Panc1 (cell line): Measurements from ENCODE around the gene AP1G2. TPM values are rescaled to one million over a fixed set of nuclear protein-coding genes. Genes with fewer than 3 reads are reported as not detected.
A peak's percentile ranks its signal among the peaks of the same experiment; 100 is the strongest.

Source experiments
- ATAC-seq: fragments of 200-7000 bp; cut with Tn5 transposase; 2 replicates; pipeline ENCODE4 v1.9.1; 2020; ENCODE audit warnings: mild to moderate bottlenecking, moderate library complexity
- BruUV-seq: library from RNA; stranded (reverse); fragments of 400-500 nt; replicated peaks from 2 replicates; lab custom pipeline; 2021; lab: Mats Ljungman, UMichigan
- CTCF ChIA-PET: fragments of 300-600 bp; sonication (Branson Sonifier 250); formaldehyde crosslinking; loops from one replicate; lab custom pipeline; 2022; ENCODE audit warnings: antibody characterized with exemption; lab: Charles Lee
- POLR2A ChIA-PET: fragments of 300-600 bp; sonication (Branson Sonifier 250); formaldehyde crosslinking; loops from one replicate; lab custom pipeline; 2022; ENCODE audit warnings: antibody characterized with exemption; lab: Charles Lee
- DNase-seq: peaks from one replicate; pipeline ENCODE4 v3.0.0-alpha.2; 2010; ENCODE audit warnings: low read depth, low spot score
- H3K27ac ChIP-seq: 2 replicates; pipeline ENCODE4 v1.5.1; 2011; ENCODE audit warnings: mild to moderate bottlenecking, low read length, inconsistent platforms
- H3K27me3 ChIP-seq: fragments of 200-500 bp; sonication (Bioruptor generic); 2 replicates; pipeline ENCODE4 v1.6.0; 2014; ENCODE audit warnings: low read length, inconsistent platforms; ENCODE audit not compliant: control insufficient read depth, insufficient read depth
- H3K36me3 ChIP-seq: fragments of 200-500 bp; sonication (Bioruptor generic); 2 replicates; pipeline ENCODE4 v1.5.1; 2014; ENCODE audit warnings: inconsistent platforms, mild to moderate bottlenecking, low read length, moderate library complexity; ENCODE audit not compliant: control insufficient read depth, insufficient read depth
- H3K4me1 ChIP-seq: 2 replicates; pipeline ENCODE4 v1.5.1; 2011; ENCODE audit warnings: inconsistent platforms, mild to moderate bottlenecking, low read length, moderate library complexity; ENCODE audit not compliant: control insufficient read depth, insufficient read depth
- H3K4me3 ChIP-seq, 2 experiments: 2 replicates each; pipeline ENCODE4 v1.5.1; 2011 to 2012; ENCODE audit warnings: low read depth in 2 of 2, low read length in 2 of 2, mild to moderate bottlenecking in 2 of 2, inconsistent platforms in 1 of 2, moderate library complexity in 1 of 2
- H3K9me3 ChIP-seq: fragments of 200-500 bp; sonication (Bioruptor generic); 2 replicates; pipeline ENCODE4 v1.5.1; 2014; ENCODE audit warnings: low read depth, mild to moderate bottlenecking, inconsistent platforms, low read length, moderate library complexity; ENCODE audit not compliant: control insufficient read depth, insufficient read depth
- CTCF ChIP-seq: fragments of 450-650 bp; IDR thresholded peaks from 2 replicates; pipeline ENCODE4 v1.5.1; 2017; ENCODE audit warnings: mild to moderate bottlenecking
- POLR2AphosphoS5 ChIP-seq: IDR thresholded peaks from 2 replicates; pipeline ENCODE4 v1.6.1; 2012; ENCODE audit warnings: mild to moderate bottlenecking, low read depth, low read length, moderate library complexity
- REST ChIP-seq, 2 experiments: IDR thresholded peaks; 2 replicates each; pipeline ENCODE4 v1.6.1; 2011 to 2012; ENCODE audit warnings: low read depth in 2 of 2, control low read depth in 1 of 2, low read length in 1 of 2, mild to moderate bottlenecking in 1 of 2, moderate library complexity in 1 of 2; ENCODE audit not compliant: insufficient read depth in 1 of 2
- SIN3A ChIP-seq: IDR thresholded peaks from 2 replicates; pipeline ENCODE4 v1.6.1; 2012; ENCODE audit warnings: low read depth, mild to moderate bottlenecking, low read length, moderate library complexity, borderline replicate concordance; ENCODE audit not compliant: insufficient read depth
- TCF7L2 ChIP-seq: IDR thresholded peaks from 2 replicates; pipeline ENCODE4 v1.6.1; 2011; ENCODE audit warnings: mild to moderate bottlenecking, low read depth, low read length, inconsistent platforms
- in situ Hi-C: cut with HindIII; loops from 2 replicates; pipeline ENCODE4 v1.10.0; 2016; ENCODE audit warnings: low sequenced_read_pairs, low pct_unique_long_range_greater_than_20kb
- intact Hi-C: fragments of 100-400 bp; cut with micrococcal nuclease; formaldehyde crosslinking; loops from one replicate; pipeline ENCODE4 v1.10.0; 2022; ENCODE audit not compliant: unreplicated experiment
- total RNA-seq: library from RNA; stranded (reverse); gene quantifications from one replicate; pipeline ENCODE4 v1.2.1, GENCODE V29; 2021; ENCODE audit not compliant: unreplicated experiment

Gene AP1G2
- total RNA-seq, 1 experiment from 2014 or later, result 61.6 TPM

DNA sequence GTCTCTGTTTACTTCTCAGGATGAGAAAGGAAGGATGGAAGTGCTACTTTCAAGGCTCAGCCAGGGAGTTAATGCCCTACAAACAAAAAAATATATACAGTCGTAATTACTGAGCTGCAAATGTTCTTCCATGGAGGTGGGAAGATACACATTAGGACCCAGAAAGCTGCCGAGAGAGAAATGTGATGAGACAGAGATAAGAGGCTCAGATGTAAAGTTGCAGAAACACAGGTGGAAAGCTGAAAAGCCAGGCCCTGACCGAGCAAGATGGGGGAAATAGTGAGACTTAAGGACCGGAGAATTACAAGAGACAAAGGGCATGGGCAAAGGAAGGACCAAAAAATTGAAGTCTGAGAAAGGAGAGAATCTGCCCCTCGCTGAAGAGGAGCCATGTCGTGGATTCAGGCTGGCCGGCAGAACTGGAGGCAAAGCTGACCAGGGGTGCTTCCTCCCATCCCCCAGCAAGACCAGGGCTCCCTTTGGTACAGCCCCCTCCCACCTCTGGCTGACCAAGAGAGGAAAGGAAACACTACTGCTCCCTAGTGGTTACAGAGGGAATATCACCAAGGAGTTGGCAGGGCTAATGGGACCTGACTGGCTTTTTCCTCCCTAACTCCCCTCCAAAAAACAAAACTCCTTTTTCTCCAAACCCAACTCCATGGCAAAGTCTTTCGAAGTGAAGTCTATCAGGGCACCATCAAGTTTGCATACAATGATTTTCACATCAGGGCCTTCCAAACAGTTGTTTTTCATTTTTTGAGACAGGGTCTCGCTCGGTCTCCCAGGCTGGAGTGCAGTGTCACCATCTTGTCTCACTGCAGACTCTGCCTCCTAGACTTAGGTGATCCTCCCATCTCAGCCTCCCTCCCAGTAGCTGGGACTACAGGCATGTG, 28.1 kb downstream of the AP1G2 start:
- ATAC-seq (peak; percentile 86), DNase-seq (no peak)
- no peaks in the 10 kb centered on the region for H3K9me3 ChIP-seq
- ChIA-PET POLR2A (no interaction called here), CTCF (no interaction called here)
- no peak overlapping the region for H3K4me3 ChIP-seq
- H3K27ac ChIP-seq, result no peak overlapping the region
- intact Hi-C loops (no loop called here), in situ Hi-C loops (no loop called here)
- BruUV-seq, result no TSS peak
- H3K36me3 ChIP-seq, result no peaks in the 10 kb centered on the region
- peak; percentile 82 for TF ChIP-seq CTCF
- TF ChIP-seq POLR2AphosphoS5, result no peak
- H3K27me3 ChIP-seq, result no peaks in the 10 kb centered on the region
- no peaks in the 10 kb centered on the region for H3K4me1 ChIP-seq

GRCh38 chr14:23538785-23539184, 28.8 kb downstream of the AP1G2 start:
- no peaks in the 10 kb centered on the region for H3K9me3 ChIP-seq
- ChIA-PET POLR2A (no interaction called here), CTCF (no interaction called here)
- in situ Hi-C loops (no loop called here), intact Hi-C loops (no loop called here)
- no peak for DNase-seq
- no peaks in the 10 kb centered on the region for H3K4me1 ChIP-seq
- ATAC-seq, result no peak
- no peaks in the 10 kb centered on the region for H3K27me3 ChIP-seq
- no peaks in the 10 kb centered on the region for H3K36me3 ChIP-seq
- no peak overlapping the region for H3K27ac ChIP-seq
- H3K4me3 ChIP-seq, result no peak overlapping the region
- TF ChIP-seq SIN3A (no peak), POLR2AphosphoS5 (no peak), REST (IDR thresholded peaks at IDR 0.05; ENCODE audit: insufficient read depth in 1 of 2, low read depth in 2 of 2, low read length in 1 of 2) (no peak), CTCF (no peak), TCF7L2 (no peak)
- BruUV-seq, result no TSS peak
